Pons (tissue), 1 donor: ENCODE results near the gene XRN1.
A peak's percentile ranks its signal among the peaks of the same experiment; 100 is the strongest.
"Not testable (repeated sequence)": the region's sequence is repeated elsewhere in the genome, so short reads cannot be mapped to it uniquely, and the experiment has no call there.

Experiments used
- DNase-seq: peaks from one replicate; pipeline ENCODE4 v3.0.0-alpha.2; 2016; ENCODE audit warnings: low spot score

Gene XRN1

GRCh38 chr3:142337994-142338393 is 109.8 kb downstream of the XRN1 start:
- DNase-seq, result peak; percentile 25

- DNase-seq, result no peak
Observed at GRCh38 chr3:142332390-142332789, 115.4 kb downstream of the XRN1 start.

- not testable (repeated sequence) for DNase-seq
Observed at GRCh38 chr3:142324275-142324953, 123.4 kb downstream of the XRN1 start.

- DNase-seq, result no peak
Observed at GRCh38 chr3:142319912-142320311, 127.9 kb downstream of the XRN1 start.

- DNase-seq, result no peak
Observed at GRCh38 chr3:142319094-142319493, 128.7 kb downstream of the XRN1 start.

- DNase-seq, result no peak
Observed at GRCh38 chr3:142318331-142318730, 129.5 kb downstream of the XRN1 start.

GRCh38 chr3:142315978-142316388 is 131.9 kb downstream of the XRN1 start:
- not testable (repeated sequence) for DNase-seq

GRCh38 chr3:142315083-142315482 is 132.8 kb downstream of the XRN1 start:
- no peak for DNase-seq

- DNase-seq, result no peak
Observed at GRCh38 chr3:142310439-142310838, 137.4 kb downstream of the XRN1 start.

GRCh38 chr3:142302847-142303246 is 145.0 kb downstream of the XRN1 start:
- DNase-seq, result not testable (repeated sequence)

GRCh38 chr3:142298626-142299025 is 149.2 kb downstream of the XRN1 start:
- DNase-seq, result no peak

- no peak for DNase-seq
Observed at GRCh38 chr3:142296507-142296906, 151.3 kb downstream of the XRN1 start.

GRCh38 chr3:142287866-142288638 is 159.8 kb downstream of the XRN1 start:
- no peak for DNase-seq

GRCh38 chr3:142285083-142285517 is 162.7 kb downstream of the XRN1 start:
- DNase-seq, result no peak

- DNase-seq, result no peak
Observed at GRCh38 chr3:142282503-142282902, 165.3 kb downstream of the XRN1 start.

- no peak for DNase-seq
Observed at GRCh38 chr3:142281474-142281873, 166.4 kb downstream of the XRN1 start.

- DNase-seq, result peak; percentile 86
Observed at GRCh38 chr3:142279965-142280590, 167.8 kb downstream of the XRN1 start.

GRCh38 chr3:142278451-142278850 is 169.4 kb downstream of the XRN1 start:
- DNase-seq, result no peak

GRCh38 chr3:142276781-142277180 is 171.1 kb downstream of the XRN1 start:
- no peak for DNase-seq

- no peak for DNase-seq
Observed at GRCh38 chr3:142275856-142276255, 172.0 kb downstream of the XRN1 start.

- no peak for DNase-seq
Observed at GRCh38 chr3:142274908-142275307, 172.9 kb downstream of the XRN1 start.

GRCh38 chr3:142273501-142273900 is 174.3 kb downstream of the XRN1 start:
- peak; percentile 96 for DNase-seq
